Left ventricle myocardium superior (tissue), 1 donor: ENCODE measurements around the gene ANKRD17. TPM values are rescaled to one million over a fixed set of nuclear protein-coding genes. Genes with fewer than 3 reads are reported as not detected.

ENCODE experiments used
- ATAC-seq: fragments of 200-7000 bp; cut with Tn5 transposase; one replicate; pipeline ENCODE4 v1.9.1; 2020; ENCODE audit warnings: mild to moderate bottlenecking, moderate library complexity
- DNase-seq: peaks from one replicate; pipeline ENCODE4 v3.0.0-alpha.2; 2020
- intact Hi-C: fragments of 100-400 bp; cut with micrococcal nuclease; formaldehyde crosslinking; loops from one replicate; pipeline ENCODE4 v1.11.0; 2022
- total RNA-seq: library from RNA; stranded (reverse); fragmentation: NEBNext Ultra II Directional; extraction: Animal tissue kit (Norgen Biotek cat#: 25700); gene quantifications from one replicate; pipeline ENCODE4 v1.2.1, GENCODE V29; 2021
- donor health status: DM: no; HTN: yes; CAD: no; lungs with severe emphysema.

The ANKRD17 gene
- total RNA-seq, 1 donor from 2014 or later, result 53.3 TPM

GRCh38 chr4:73142995-73143547 is 115.5 kb downstream of the ANKRD17 start:
- DNase-seq (no peak), ATAC-seq (no peak)
- intact Hi-C loops, result no loop called here

- no peak for ATAC-seq
- intact Hi-C loops, result no loop called here
- DNase-seq, result no peak
Observed at GRCh38 chr4:73139991-73140390, 118.6 kb downstream of the ANKRD17 start.

GRCh38 chr4:73139245-73139644 is 119.4 kb downstream of the ANKRD17 start:
- DNase-seq (no peak), ATAC-seq (no peak)
- intact Hi-C loops, result no loop called here

DNA sequence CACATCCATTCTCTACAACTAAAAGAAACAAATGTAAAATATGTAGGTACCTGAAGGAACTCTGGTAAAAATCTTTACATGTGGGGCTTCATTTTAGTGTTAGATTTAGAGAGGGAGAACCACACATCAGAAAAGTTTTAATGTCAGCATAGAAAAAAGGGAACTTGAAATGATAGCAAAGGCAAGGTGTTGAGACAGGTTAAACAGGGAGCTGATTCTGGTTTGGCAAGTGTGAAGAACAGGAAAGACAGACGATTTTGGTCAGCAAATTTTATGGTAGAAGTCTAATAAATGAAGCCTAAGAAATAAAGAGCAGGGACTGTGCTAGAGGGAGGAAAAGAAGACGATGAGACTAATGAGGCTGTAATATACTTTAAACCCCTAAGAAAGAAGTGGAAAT is 121.5 kb downstream of the ANKRD17 start:
- ATAC-seq, result no peak
- no peak for DNase-seq
- intact Hi-C loops, result no loop called here

DNA sequence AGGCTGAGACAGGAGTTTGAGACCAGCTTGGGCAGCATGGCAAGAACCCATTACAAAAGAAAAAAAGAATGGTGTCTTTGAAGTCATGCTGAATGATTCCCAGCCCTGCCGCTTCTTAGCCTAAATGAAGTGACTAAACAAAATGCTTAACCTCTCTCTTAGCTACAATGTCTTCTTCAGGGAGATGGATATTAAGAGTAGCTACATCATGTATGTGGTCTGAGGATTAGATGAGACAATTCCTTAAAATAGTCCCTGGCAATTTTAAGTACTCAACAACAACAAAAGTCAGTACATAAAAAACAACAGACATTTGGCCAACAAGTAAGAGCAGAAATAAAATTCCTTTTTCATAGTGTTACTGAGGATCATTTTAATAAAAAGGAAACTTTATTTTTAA is 124.8 kb downstream of the ANKRD17 start:
- ATAC-seq (no peak), DNase-seq (no peak)
- intact Hi-C loops, result no loop called here

GRCh38 chr4:73131281-73131680 is 127.3 kb downstream of the ANKRD17 start:
- intact Hi-C loops, result no loop called here
- no peak for DNase-seq
- no peak for ATAC-seq

DNA sequence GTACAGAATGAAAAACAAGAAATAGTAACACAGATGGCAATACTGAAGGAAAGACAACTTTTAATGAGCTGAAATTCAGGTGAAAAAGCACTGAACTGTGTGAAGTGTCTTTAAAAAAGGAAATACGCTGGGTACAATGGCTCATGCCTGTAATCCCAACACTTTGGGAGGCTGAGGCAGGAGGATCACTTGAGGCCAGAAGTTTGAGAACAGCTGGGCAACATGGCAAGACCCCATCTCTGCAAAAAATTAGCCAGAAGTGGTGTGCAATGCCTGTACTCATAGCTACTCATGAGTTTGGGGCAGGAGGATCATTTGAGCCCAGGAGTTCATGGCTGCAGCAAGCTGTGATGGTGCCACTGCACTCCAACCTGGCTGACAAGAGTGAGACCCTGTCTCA is 129.3 kb downstream of the ANKRD17 start:
- ATAC-seq (no peak), DNase-seq (no peak)
- intact Hi-C loops, result loop anchor here (10.0 kb wide), 1 partner anchor 125 kb away; the partner anchor contains the start of gene ANKRD17

GRCh38 chr4:73127839-73128453 is 130.7 kb downstream of the ANKRD17 start:
- ATAC-seq (peak; percentile 72), DNase-seq (no peak)
- intact Hi-C loops, result loop anchor here (10.0 kb wide), 1 partner anchor 127 kb away; the partner anchor contains the start of gene ANKRD17

GRCh38 chr4:73109493-73109892 is 149.1 kb downstream of the ANKRD17 start:
- intact Hi-C loops, result no loop called here
- DNase-seq (no peak), ATAC-seq (no peak)

DNA sequence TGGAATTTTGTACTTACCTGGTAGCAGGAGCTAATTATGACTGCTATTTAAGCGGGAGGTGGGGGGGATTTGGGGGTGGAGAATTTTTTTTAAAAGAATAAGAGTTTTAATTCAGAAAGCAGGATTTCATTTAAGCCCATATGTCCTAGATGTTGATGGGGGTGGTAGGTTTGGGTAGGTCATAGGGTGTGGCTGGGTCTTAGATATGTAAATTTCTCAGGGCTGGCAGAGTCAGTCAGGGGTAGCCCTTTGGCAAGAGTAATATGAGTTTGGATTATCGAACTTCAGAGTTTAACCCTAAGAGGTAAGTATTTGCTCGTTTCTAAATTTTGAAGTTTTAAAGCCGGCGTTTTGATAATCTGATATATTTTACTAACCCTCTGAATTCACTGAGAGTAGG is 153.9 kb downstream of the ANKRD17 start:
- intact Hi-C loops, result no loop called here
- DNase-seq (no peak), ATAC-seq (no peak)

DNA sequence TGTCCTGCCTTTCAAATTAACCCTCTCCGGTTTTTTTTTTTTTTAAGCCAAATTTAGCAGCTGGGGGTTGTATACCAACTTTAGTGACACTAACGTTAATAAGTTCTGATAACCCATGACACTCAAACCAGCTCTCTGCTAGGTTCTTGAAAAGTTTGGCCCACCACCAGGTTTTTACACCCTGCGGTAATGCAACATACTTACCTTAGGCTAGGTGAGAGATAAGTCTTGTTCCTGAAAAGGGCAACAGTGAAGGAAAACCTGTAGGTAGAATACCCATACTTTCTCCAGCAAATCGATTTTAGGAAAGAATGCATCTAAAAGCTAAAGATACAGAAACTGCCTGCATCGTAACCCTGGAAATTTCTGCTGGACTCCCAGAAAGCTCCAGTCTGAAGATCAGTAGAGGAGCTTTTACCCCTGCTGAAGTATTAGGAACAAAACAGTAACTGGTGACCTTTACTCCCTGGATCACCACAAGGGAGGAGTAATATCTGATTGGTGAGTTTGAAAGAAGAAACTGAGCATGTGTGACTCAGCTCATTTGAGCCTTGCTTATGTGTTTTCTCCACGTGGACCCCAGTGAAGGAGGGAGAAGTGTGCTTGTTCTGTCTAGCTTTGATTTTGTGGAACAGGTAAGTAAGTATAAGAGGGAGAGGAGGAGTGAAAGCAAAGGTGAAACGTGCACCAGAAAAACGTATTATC is 154.6 kb downstream of the ANKRD17 start:
- intact Hi-C loops, result no loop called here
- DNase-seq (no peak), ATAC-seq (no peak)

GRCh38 chr4:73099143-73099542 is 159.5 kb downstream of the ANKRD17 start:
- ATAC-seq, result no peak
- intact Hi-C loops, result no loop called here
- no peak for DNase-seq

DNA sequence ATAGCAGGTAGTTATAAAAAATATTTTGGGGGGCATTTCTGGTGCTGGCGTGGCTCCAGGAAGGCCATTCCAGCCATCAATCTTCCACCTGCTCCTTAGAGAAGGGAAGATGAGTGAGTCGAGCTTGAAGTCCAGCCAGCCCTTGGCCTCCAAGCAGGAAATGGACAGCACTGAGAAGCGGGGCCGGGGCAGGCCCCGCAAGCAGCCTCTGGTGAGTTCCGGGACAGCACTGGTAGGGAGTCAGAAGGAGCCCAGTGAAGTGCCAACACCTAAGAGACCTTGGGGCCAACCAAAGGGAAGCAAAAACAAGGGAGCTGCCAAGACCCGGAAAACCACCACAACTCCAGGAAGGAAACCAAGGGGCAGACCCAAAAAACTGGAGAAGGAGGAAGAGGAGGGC is 159.9 kb downstream of the ANKRD17 start:
- ATAC-seq (no peak), DNase-seq (no peak)
- intact Hi-C loops, result no loop called here

GRCh38 chr4:73098016-73098415 is 160.6 kb downstream of the ANKRD17 start:
- no peak for ATAC-seq
- intact Hi-C loops, result no loop called here
- no peak for DNase-seq

DNA sequence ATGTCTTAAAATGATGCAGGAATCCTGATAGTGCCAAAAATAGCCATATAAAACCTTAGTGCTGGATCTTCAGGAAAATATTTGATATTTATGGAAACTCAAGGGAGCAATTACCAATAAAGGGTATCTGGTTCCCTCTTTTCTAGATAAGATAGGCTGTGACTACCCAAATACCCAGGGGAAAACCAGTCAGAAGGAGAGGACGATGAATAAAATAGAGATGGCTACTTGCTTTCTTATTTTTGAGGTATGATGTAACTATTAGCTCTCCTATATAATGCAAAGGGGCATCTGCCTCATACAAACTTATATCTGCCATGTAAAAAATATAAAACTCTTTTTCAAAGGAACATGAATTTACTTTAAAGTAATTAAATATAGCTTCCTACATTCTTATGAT is 165.7 kb downstream of the ANKRD17 start:
- intact Hi-C loops, result no loop called here
- ATAC-seq (no peak), DNase-seq (no peak)

GRCh38 chr4:73090738-73091137 is 167.9 kb downstream of the ANKRD17 start:
- no peak for ATAC-seq
- no peak for DNase-seq
- intact Hi-C loops, result no loop called here

DNA sequence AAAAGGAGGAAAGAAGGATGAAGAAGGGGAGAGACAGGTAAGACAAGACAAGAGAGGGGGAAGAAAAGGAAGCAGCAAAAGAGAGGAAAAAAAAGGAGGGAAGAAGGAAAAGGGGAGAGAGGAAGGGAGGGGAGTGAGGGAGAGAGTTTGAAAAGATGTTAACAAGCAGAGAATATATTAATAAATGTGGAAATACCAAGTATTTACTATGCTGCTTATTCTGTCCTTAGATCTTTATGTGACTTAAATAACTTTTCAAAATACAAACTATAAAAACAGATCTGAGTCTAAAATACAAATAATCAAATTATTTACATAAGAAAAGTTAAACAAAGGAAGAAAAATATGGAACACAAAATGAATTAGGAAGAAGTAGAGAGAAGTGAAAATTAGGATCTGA is 170.7 kb downstream of the ANKRD17 start:
- ATAC-seq (no peak), DNase-seq (no peak)
- intact Hi-C loops, result no loop called here

- ATAC-seq (no peak), DNase-seq (no peak)
- intact Hi-C loops, result no loop called here
Observed at GRCh38 chr4:73086095-73086868, 172.3 kb downstream of the ANKRD17 start.

GRCh38 chr4:73080789-73081188 is 177.8 kb downstream of the ANKRD17 start:
- DNase-seq, result no peak
- peak; percentile 34 for ATAC-seq
- intact Hi-C loops, result no loop called here

DNA sequence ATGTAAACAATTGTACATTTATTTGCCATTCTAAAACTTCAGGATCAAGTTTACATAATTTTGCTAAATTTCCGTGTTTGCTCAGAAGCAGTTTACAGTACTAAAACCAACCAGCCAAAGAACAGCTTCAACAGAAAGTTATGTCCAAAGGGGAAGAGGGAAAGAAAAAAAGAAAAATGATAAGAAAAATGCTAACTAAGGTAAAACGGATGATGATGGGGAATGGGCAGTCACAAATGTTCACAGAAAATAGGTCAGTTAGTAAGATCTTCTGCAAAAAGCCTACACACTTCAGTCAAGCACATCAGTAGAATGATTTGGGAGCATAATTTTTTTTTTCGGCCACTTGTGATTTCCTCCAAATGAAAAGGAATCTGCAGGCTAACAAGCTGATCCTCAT is 182.8 kb downstream of the ANKRD17 start:
- no peak for ATAC-seq
- intact Hi-C loops, result no loop called here
- no peak for DNase-seq
